ENCODE results near the gene SLC9C1.

Gene SLC9C1

GRCh38 chr3:112115806-112116383 is 178.1 kb downstream of the SLC9C1 start:
- DNase-seq, result no peak

- DNase-seq, result no peak
Observed at GRCh38 chr3:112115161-112115739, 178.8 kb downstream of the SLC9C1 start.

GRCh38 chr3:112114576-112115160 is 179.3 kb downstream of the SLC9C1 start:
- DNase-seq, result no peak

GRCh38 chr3:112111785-112112402 is 182.1 kb downstream of the SLC9C1 start:
- peak in 29 of 56 donors; percentile 1 to 57 (median 10) for DNase-seq

GRCh38 chr3:112109322-112109721 is 184.7 kb downstream of the SLC9C1 start:
- no peak for DNase-seq

- no peak for DNase-seq
Observed at GRCh38 chr3:112104774-112105173, 189.2 kb downstream of the SLC9C1 start.

- DNase-seq, result no peak
Observed at GRCh38 chr3:112101916-112102315, 192.1 kb downstream of the SLC9C1 start.

GRCh38 chr3:112097378-112097777 is 196.6 kb downstream of the SLC9C1 start:
- DNase-seq, result peak in 3 of 56 donors; percentile 6 to 8 (median 8)

GRCh38 chr3:112096176-112096575 is 197.8 kb downstream of the SLC9C1 start:
- DNase-seq, result no peak

- no peak for DNase-seq
Observed at GRCh38 chr3:112095731-112096130, 198.3 kb downstream of the SLC9C1 start.

GRCh38 chr3:112093180-112093522 is 200.9 kb downstream of the SLC9C1 start:
- DNase-seq, result no peak

- DNase-seq, result no peak
Observed at GRCh38 chr3:112092496-112093179, 201.4 kb downstream of the SLC9C1 start.

GRCh38 chr3:112090887-112091586 is 203.0 kb downstream of the SLC9C1 start:
- no peak for DNase-seq

Measured in nucleus accumbens (tissue), 56 donors.